Endothelial cell (in vitro differentiated cells): ENCODE data around the gene EBF3. TPM values are rescaled to one million over a fixed set of nuclear protein-coding genes. Genes with fewer than 3 reads are reported as not detected.

Experiments
- DNase-seq: peaks from one replicate; pipeline ENCODE4 v3.0.0; 2021; ENCODE audit warnings: low spot score
- H3K27ac Mint-ChIP-seq: one replicate; pipeline ENCODE4 v1.8.0; 2021; ENCODE audit warnings: mixed read lengths, inconsistent platforms; ENCODE audit not compliant: unreplicated experiment
- H3K27me3 Mint-ChIP-seq: one replicate; pipeline ENCODE4 v1.8.0; 2021; ENCODE audit warnings: mild to moderate bottlenecking, moderate library complexity, mixed read lengths, inconsistent platforms; ENCODE audit not compliant: unreplicated experiment
- H3K36me3 Mint-ChIP-seq: one replicate; pipeline ENCODE4 v1.8.0; 2021; ENCODE audit warnings: mild to moderate bottlenecking, low read depth, mixed read lengths, inconsistent platforms; ENCODE audit not compliant: unreplicated experiment
- H3K4me1 Mint-ChIP-seq: one replicate; pipeline ENCODE4 v1.8.0; 2021; ENCODE audit warnings: mild to moderate bottlenecking, mixed read lengths, inconsistent platforms; ENCODE audit not compliant: unreplicated experiment
- H3K4me3 Mint-ChIP-seq: one replicate; pipeline ENCODE4 v1.8.0; 2021; ENCODE audit warnings: mild to moderate bottlenecking, mixed read lengths, inconsistent platforms; ENCODE audit not compliant: unreplicated experiment
- H3K9me3 Mint-ChIP-seq: one replicate; pipeline ENCODE4 v1.8.0; 2021; ENCODE audit warnings: mixed read lengths, inconsistent platforms; ENCODE audit not compliant: unreplicated experiment
- total RNA-seq: library from RNA; stranded (reverse); fragmentation: NEBNext Ultra II Directional; extraction: Animal tissue kit (Norgen Biotek cat#: 25700); gene quantifications from one replicate; pipeline ENCODE4 v1.2.1, GENCODE V29; 2021; ENCODE audit not compliant: unreplicated experiment
- TF ChIP-seq, protein P1 (sequence below): fragments of 200-600 bp; sonication (generic); IDR thresholded peaks from one replicate; pipeline ENCODE4 v1.5.0; 2021; ENCODE audit warnings: antibody characterized with exemption; ENCODE audit not compliant: unreplicated experiment

The EBF3 gene
- total RNA-seq, 1 donor from 2014 or later: 1.3 TPM

DNA sequence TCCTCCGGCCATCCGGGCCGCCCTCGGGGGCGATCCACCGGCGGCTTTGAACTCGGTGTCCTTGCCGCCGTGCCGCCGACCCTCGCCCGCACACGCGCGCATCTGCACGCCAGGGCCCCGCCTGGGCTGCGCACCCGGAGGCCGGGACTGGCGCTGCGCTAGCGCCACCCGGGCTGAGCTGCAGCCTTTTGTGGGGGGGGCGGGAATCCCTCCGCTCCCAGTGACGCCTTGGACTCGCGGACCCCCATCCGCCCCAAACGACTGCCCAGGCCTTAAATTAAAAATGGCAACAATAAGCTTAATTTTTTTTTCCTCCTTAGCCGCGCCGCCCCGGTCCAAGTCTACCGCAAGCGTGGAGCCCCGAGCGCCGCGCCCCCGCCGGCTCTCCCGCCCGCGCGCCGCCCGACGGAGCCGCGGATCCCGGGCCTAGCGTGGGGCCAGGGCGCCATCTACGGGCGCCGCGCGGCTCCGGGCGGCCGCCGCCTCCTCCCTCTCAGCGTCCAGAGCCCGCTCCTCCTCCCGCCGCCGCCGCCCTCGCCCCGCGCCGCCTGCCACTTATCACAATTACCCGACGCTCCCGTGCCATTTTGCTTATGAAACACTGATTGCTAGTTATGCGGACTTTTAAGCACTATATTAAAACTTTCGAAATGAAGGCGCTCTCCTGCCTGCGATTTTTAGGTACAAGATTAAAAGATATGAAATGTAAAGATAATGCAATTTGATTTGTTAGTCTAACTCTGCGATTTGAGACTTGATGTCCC, 7.5 kb upstream of the EBF3 start:
- Mint-ChIP-seq H3K9me3 (no peaks in the 10 kb centered on the region), H3K27me3 (peaks cover 20% of the 10 kb centered on the region), H3K27ac (no peak overlapping the region), H3K4me3 (peak overlapping the region; percentile 81), H3K4me1 (peaks cover 23% of the 10 kb centered on the region), H3K36me3 (peaks cover 4% of the 10 kb centered on the region)
- TF ChIP-seq, protein P1, sequence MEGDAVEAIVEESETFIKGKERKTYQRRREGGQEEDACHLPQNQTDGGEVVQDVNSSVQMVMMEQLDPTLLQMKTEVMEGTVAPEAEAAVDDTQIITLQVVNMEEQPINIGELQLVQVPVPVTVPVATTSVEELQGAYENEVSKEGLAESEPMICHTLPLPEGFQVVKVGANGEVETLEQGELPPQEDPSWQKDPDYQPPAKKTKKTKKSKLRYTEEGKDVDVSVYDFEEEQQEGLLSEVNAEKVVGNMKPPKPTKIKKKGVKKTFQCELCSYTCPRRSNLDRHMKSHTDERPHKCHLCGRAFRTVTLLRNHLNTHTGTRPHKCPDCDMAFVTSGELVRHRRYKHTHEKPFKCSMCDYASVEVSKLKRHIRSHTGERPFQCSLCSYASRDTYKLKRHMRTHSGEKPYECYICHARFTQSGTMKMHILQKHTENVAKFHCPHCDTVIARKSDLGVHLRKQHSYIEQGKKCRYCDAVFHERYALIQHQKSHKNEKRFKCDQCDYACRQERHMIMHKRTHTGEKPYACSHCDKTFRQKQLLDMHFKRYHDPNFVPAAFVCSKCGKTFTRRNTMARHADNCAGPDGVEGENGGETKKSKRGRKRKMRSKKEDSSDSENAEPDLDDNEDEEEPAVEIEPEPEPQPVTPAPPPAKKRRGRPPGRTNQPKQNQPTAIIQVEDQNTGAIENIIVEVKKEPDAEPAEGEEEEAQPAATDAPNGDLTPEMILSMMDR: no peak
- peak; percentile 78 for DNase-seq

DNA sequence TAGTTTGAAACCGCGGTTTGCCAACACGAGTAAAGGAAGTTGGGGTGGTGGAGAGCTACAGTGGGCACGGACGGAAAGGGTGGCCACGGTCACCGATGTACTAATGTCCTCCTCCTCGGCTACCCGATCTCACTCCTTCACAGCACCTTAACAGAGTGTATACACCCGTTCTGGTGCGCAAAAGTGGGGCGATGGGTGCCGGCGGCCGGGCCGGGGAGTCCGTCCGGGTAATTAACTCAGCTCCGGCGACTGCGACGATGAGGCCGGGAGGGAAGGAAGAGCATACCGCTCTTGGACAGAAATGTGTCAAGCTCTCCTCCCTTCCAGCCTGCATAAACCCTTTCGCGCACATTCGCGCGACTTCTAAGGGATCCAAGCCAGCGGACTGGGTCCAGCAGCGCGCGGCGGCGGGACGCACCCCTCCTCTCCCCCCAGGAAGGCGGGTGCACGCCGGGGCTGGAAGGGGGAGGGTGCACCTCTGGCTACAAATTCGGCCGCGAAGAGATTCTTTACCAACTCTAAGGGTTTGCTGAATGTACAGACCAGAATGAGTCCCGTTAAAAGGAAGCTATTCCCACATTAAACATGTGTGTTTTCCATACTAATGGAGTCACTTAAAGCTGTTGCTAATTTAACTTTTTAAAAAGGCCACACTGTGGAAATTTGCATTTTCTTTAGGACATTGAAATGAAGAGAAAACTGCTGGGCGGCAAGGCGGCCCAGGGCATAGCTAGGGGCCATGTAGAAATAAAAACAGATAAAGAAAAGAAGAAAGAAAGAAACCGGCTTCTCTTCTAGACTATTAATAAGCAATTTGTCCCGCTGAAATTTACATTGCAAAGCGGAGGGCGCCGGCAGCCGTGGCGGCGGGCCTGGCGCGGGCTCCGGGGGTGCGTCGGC, 6.6 kb upstream of the EBF3 start:
- TF ChIP-seq, protein P1: no peak
- H3K4me1 Mint-ChIP-seq: peaks cover 21% of the 10 kb centered on the region
- H3K27me3 Mint-ChIP-seq: peaks cover 20% of the 10 kb centered on the region
- H3K36me3 Mint-ChIP-seq: peaks cover 4% of the 10 kb centered on the region
- peak overlapping the region; percentile 67 for H3K4me3 Mint-ChIP-seq
- H3K9me3 Mint-ChIP-seq: no peaks in the 10 kb centered on the region
- H3K27ac Mint-ChIP-seq: no peak overlapping the region
- no peak for DNase-seq

DNA sequence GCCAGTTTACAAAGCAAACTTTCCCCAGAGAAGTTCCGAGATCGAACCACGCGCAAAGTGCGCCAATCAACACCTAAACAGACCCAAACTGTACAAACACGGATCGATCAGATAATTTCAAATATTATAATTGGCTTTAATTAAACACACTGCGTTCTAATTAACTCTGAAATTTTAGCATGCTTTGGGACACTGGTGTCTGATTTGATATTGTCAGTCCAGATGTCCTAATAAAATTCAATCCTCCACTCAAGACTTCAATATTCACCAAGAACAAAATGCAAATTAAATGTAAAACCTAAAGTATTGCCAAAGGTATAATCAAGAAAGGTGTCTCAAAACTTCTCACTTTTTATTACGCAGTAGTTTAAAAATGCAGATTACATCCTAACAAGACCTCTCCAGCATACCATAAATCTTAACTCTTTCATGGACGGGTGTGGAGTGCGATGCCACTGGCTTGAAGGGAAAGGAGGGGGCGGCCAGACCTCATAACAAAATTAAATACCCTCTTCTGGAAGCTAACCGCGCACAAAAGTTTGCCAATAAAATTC, 5.9 kb upstream of the EBF3 start:
- peaks cover 4% of the 10 kb centered on the region for H3K36me3 Mint-ChIP-seq
- peaks cover 20% of the 10 kb centered on the region for H3K27me3 Mint-ChIP-seq
- H3K27ac Mint-ChIP-seq: no peak overlapping the region
- DNase-seq: no peak
- H3K9me3 Mint-ChIP-seq: no peaks in the 10 kb centered on the region
- H3K4me1 Mint-ChIP-seq: peaks cover 21% of the 10 kb centered on the region
- H3K4me3 Mint-ChIP-seq: peak overlapping the region; percentile 67
- TF ChIP-seq, protein P1: no peak

DNA sequence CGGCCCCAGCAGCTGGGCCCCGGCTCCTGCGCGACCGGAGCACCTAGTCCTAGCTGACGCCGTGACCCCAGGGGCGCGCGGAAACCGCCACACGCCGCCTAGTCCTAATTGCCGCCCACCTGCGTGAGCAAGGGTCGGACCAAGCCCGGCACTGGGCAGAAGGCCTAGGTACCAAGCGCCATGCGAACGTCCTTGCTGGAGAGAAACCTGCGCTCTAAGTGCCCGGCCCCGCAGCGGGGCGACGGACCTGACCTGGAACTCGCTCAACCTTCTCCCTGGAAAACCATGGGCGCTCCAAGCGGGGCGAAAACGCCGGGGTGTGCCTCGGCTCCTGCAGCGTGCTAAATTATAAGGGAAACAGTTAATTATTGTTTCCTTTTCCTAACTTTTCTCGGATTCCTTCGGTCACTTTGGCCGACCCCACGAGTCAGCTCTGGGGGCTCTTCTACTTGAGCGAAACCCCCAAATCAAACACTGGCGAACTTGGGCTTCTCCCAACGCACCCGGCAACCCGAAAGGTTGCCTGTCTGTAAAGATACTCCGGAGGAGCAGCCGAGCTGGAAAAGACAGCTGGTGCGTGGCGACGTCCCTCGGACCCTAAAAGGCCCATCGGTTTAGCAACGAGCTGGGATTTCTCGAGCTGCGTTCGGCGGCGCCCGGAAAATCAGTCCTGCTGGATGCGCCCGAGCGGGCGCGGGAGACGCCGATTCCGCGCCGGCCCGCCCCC, 5.3 kb upstream of the EBF3 start:
- Mint-ChIP-seq H3K36me3 (peaks cover 4% of the 10 kb centered on the region), H3K4me3 (peak overlapping the region; percentile 67), H3K9me3 (no peaks in the 10 kb centered on the region), H3K4me1 (peaks cover 21% of the 10 kb centered on the region), H3K27ac (no peak overlapping the region), H3K27me3 (peaks cover 19% of the 10 kb centered on the region)
- TF ChIP-seq, protein P1: peak; percentile 52
- DNase-seq: no peak
